Body of pancreas (tissue), 4 donors: ENCODE measurements around the gene ACTR1A.
A peak's percentile ranks its signal among the peaks of the same experiment; 100 is the strongest.

ENCODE experiments used
- POLR2A ChIP-seq, 3 donors: fragments of 450-650 bp; IDR thresholded peaks; one replicate each; pipeline ENCODE4 v1.6.1; 2016; ENCODE audit warnings: antibody characterized with exemption in 3 of 3, mild to moderate bottlenecking in 2 of 3
- TF ChIP-seq, protein P1 (sequence below), 7 experiments: fragments of 450-650 bp in 4 of 7; fragments of 200-600 bp in 3 of 7; sonication (generic) in 3 of 7; IDR thresholded peaks; one replicate each; pipeline ENCODE4 v1.5.1; 2016 to 2019; ENCODE audit warnings: antibody characterized with exemption in 7 of 7

DNA sequence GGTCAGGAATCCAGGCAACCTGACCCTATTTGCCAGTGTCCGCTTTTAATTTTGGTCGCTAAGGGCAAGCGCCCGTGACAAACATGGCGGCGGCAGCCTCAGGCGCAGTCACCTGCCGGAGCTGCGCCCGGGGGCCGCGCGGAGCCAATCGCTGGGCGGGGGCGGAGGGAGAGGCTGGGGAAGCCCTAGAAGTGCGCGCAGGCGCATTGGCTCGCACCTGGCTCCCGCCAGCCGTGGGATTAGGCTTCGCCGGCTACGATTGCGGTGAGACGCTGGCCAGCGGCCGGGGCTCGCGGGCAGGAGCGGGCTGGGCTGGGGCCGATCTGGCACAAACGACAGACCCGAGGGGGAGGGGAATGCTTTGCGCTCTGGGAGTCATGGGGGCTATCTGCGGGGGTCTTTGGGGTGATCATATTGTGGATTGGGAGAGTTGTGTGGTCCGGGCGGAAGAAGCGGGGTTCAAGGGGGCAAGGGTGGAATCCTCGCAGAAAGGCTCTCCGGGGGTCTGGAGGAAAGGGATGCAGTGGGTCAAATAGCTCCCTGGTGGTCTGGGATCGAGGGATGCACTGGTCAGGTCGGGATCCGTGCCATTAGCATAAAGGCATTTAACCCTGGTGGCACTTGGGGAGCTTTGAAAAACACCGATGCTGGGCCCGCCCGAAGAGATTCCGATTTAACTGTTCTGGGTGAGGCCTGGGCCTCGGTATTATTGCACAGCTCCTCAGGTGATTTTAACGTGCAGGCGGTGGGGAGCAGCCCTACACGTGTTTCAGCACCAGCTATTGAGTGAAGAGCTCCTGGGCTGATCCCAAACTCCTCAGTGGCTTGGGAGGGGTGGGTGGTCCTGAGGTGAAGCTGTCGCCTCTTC, 41.1 kb downstream of the ACTR1A start:
- TF ChIP-seq, protein P1, sequence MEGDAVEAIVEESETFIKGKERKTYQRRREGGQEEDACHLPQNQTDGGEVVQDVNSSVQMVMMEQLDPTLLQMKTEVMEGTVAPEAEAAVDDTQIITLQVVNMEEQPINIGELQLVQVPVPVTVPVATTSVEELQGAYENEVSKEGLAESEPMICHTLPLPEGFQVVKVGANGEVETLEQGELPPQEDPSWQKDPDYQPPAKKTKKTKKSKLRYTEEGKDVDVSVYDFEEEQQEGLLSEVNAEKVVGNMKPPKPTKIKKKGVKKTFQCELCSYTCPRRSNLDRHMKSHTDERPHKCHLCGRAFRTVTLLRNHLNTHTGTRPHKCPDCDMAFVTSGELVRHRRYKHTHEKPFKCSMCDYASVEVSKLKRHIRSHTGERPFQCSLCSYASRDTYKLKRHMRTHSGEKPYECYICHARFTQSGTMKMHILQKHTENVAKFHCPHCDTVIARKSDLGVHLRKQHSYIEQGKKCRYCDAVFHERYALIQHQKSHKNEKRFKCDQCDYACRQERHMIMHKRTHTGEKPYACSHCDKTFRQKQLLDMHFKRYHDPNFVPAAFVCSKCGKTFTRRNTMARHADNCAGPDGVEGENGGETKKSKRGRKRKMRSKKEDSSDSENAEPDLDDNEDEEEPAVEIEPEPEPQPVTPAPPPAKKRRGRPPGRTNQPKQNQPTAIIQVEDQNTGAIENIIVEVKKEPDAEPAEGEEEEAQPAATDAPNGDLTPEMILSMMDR (IDR thresholded peaks at IDR 0.05): no peak
- peak; percentile 44 to 81 (median 77) for TF ChIP-seq POLR2A (IDR thresholded peaks at IDR 0.05)
